ENCODE measurements around the gene MPV17. TPM values are rescaled to one million over a fixed set of nuclear protein-coding genes. Genes with fewer than 3 reads are reported as not detected.

MPV17 gene
- total RNA-seq, 2 donors from 2014 or later = 46.6 to 59.6 TPM

- Histone ChIP-seq H3K27me3 (ENCODE audit: control insufficient read depth, insufficient read depth, low read length, poor library complexity, severe bottlenecking) (peaks cover 57% of the 10 kb centered on the region), H3K4me3 (ENCODE audit: low read length) (peak within 1 kb of the TSS; percentile 36), H3K27ac (ENCODE audit: low read depth, low read length) (no peak within 1 kb of the TSS), H3K9me3 (ENCODE audit: control insufficient read depth, low read length) (no peaks in the 10 kb centered on the region), H3K4me1 (ENCODE audit: control insufficient read depth, insufficient read depth, low read length) (peaks cover 6% of the 10 kb centered on the region), H3K9ac (ENCODE audit: extremely low read depth, low read length, poor library complexity, severe bottlenecking) (no peak within 1 kb of the TSS), H3K36me3 (ENCODE audit: control insufficient read depth, insufficient read depth, low read length) (no peaks in the 10 kb centered on the region)
- TF ChIP-seq CTCF (conservative IDR thresholded peaks at IDR 0.05) = no peak
- DNase-seq = peak; percentile 92
- no peak within 1 kb of the TSS for H3K27ac Mint-ChIP-seq
- peaks cover 2% of the 10 kb centered on the region for H3K4me1 Mint-ChIP-seq
- H3K27me3 Mint-ChIP-seq (ENCODE audit: insufficient read depth) = peaks cover 53% of the 10 kb centered on the region
- no peaks in the 10 kb centered on the region for H3K9me3 Mint-ChIP-seq
- peaks cover 9% of the 10 kb centered on the region for H3K36me3 Mint-ChIP-seq (ENCODE audit: low read depth)
- 14 to 17% methylated on average over 19 to 25 of the region's 25 CpGs for WGBS, 2 experiments (ENCODE audit: insufficient coverage in 1 of 2, insufficient read length in 1 of 2)
- H3K4me3 Mint-ChIP-seq = peak within 1 kb of the TSS; percentile 35
Observed at GRCh38 chr2:27308359-27308881, 14.5 kb downstream of the MPV17 start, which contains the start of gene UCN. Gene UCN, minus strand, starts transcription at chr2:27308445. Its CDS starts 550 bp downstream, at chr2:27307895.

- peaks cover 9% of the 10 kb centered on the region for H3K36me3 Mint-ChIP-seq (ENCODE audit: low read depth)
- H3K27ac Mint-ChIP-seq = no peak overlapping the region
- Histone ChIP-seq H3K27me3 (ENCODE audit: control insufficient read depth, insufficient read depth, low read length, poor library complexity, severe bottlenecking) (peaks cover 57% of the 10 kb centered on the region), H3K4me1 (ENCODE audit: control insufficient read depth, insufficient read depth, low read length) (peaks cover 6% of the 10 kb centered on the region), H3K4me3 (ENCODE audit: low read length) (peak overlapping the region; percentile 36), H3K9ac (ENCODE audit: extremely low read depth, low read length, poor library complexity, severe bottlenecking) (no peak overlapping the region), H3K36me3 (ENCODE audit: control insufficient read depth, insufficient read depth, low read length) (no peaks in the 10 kb centered on the region), H3K27ac (ENCODE audit: low read depth, low read length) (no peak overlapping the region), H3K9me3 (ENCODE audit: control insufficient read depth, low read length) (no peaks in the 10 kb centered on the region)
- peaks cover 2% of the 10 kb centered on the region for H3K4me1 Mint-ChIP-seq
- WGBS, 2 experiments (ENCODE audit: insufficient coverage in 1 of 2, insufficient read length in 1 of 2) = 5% methylated on average over 35 to 75 of the region's 75 CpGs
- DNase-seq = peak; percentile 74
- TF ChIP-seq CTCF (conservative IDR thresholded peaks at IDR 0.05) = no peak
- peak overlapping the region; percentile 35 for H3K4me3 Mint-ChIP-seq
- peaks cover 53% of the 10 kb centered on the region for H3K27me3 Mint-ChIP-seq (ENCODE audit: insufficient read depth)
- H3K9me3 Mint-ChIP-seq = no peaks in the 10 kb centered on the region
Observed at GRCh38 chr2:27307545-27308358, 15.1 kb downstream of the MPV17 start.

- no peaks in the 10 kb centered on the region for H3K36me3 ChIP-seq (ENCODE audit: control insufficient read depth, insufficient read depth, low read length)
- Mint-ChIP-seq H3K4me1 (peaks cover 2% of the 10 kb centered on the region), H3K27ac (no peak overlapping the region), H3K27me3 (ENCODE audit: insufficient read depth) (peaks cover 51% of the 10 kb centered on the region), H3K9me3 (no peaks in the 10 kb centered on the region), H3K36me3 (ENCODE audit: low read depth) (peaks cover 9% of the 10 kb centered on the region), H3K4me3 (peak overlapping the region; percentile 29)
- H3K4me1 ChIP-seq (ENCODE audit: control insufficient read depth, insufficient read depth, low read length) = peaks cover 6% of the 10 kb centered on the region
- H3K9ac ChIP-seq (ENCODE audit: extremely low read depth, low read length, poor library complexity, severe bottlenecking) = no peak overlapping the region
- DNase-seq = no peak
- no peaks in the 10 kb centered on the region for H3K9me3 ChIP-seq (ENCODE audit: control insufficient read depth, low read length)
- H3K27me3 ChIP-seq (ENCODE audit: control insufficient read depth, insufficient read depth, low read length, poor library complexity, severe bottlenecking) = peaks cover 57% of the 10 kb centered on the region
- WGBS, 2 experiments (ENCODE audit: insufficient coverage in 1 of 2, insufficient read length in 1 of 2) = 19 to 24% methylated on average over 8 to 14 of the region's 14 CpGs
- no peak overlapping the region for H3K27ac ChIP-seq (ENCODE audit: low read depth, low read length)
- peak overlapping the region; percentile 35 for H3K4me3 ChIP-seq (ENCODE audit: low read length)
- no peak for TF ChIP-seq CTCF (conservative IDR thresholded peaks at IDR 0.05)
Observed at GRCh38 chr2:27307287-27307544, 15.7 kb downstream of the MPV17 start.

Data from endodermal cell (in vitro differentiated cells).